Suprapubic skin (tissue), 4 donors: ENCODE results near the gene NFIB. TPM values are rescaled to one million over a fixed set of nuclear protein-coding genes. Genes with fewer than 3 reads are reported as not detected.

Experiments used
- DNase-seq, 2 donors: peaks; one replicate each; pipeline ENCODE4 v3.0.0-alpha.2; 2019; ENCODE audit warnings: low spot score in 2 of 2
- H3K27ac ChIP-seq: fragments of 200-600 bp; sonication (generic); one replicate; pipeline ENCODE4 v1.5.1; 2019
- H3K27me3 ChIP-seq: fragments of 200-600 bp; sonication (generic); one replicate; pipeline ENCODE4 v1.5.1; 2019
- H3K36me3 ChIP-seq: fragments of 200-600 bp; sonication (generic); one replicate; pipeline ENCODE4 v1.5.1; 2019
- H3K4me1 ChIP-seq: fragments of 200-600 bp; sonication (generic); one replicate; pipeline ENCODE4 v1.5.1; 2019
- H3K4me3 ChIP-seq: fragments of 200-600 bp; sonication (generic); one replicate; pipeline ENCODE4 v1.5.1; 2019; ENCODE audit warnings: mild to moderate bottlenecking
- H3K9me3 ChIP-seq: fragments of 200-600 bp; sonication (generic); one replicate; pipeline ENCODE4 v1.5.1; 2019
- EP300 ChIP-seq: sonication (generic); formaldehyde crosslinking; IDR thresholded peaks from one replicate; pipeline ENCODE4 v1.6.1; 2017; ENCODE audit warnings: antibody characterized with exemption
- POLR2A ChIP-seq, 2 donors: fragments of 450-650 bp; IDR thresholded peaks; one replicate each; pipeline ENCODE4 v1.6.1; 2017; ENCODE audit warnings: antibody characterized with exemption in 2 of 2, mild to moderate bottlenecking in 2 of 2, moderate library complexity in 2 of 2
- POLR2AphosphoS5 ChIP-seq, 3 donors: sonication (generic); formaldehyde crosslinking; IDR thresholded peaks; one replicate each; pipeline ENCODE4 v1.6.1; 2017; ENCODE audit warnings: antibody characterized with exemption in 3 of 3
- WGBS: methylation state at CpG from one replicate; pipeline ENCODE4 v1.1.5; 2018; 5-methylcytosine and 5-hydroxymethylcytosine counted together
- total RNA-seq, 4 donors: library from RNA; depleted of rRNA; stranded (reverse); fragments of >200 nt; gene quantifications; one replicate each; pipeline ENCODE4 v1.1.0, GENCODE V29; 2016
- TF ChIP-seq, protein P1 (sequence below), 2 donors: fragments of 200-600 bp in 1 of 2; fragments of 450-650 bp in 1 of 2; sonication (generic) in 1 of 2; IDR thresholded peaks; one replicate each; pipeline ENCODE4 v1.5.1; 2016 to 2019; ENCODE audit warnings: antibody characterized with exemption in 2 of 2, mild to moderate bottlenecking in 1 of 2, moderate library complexity in 1 of 2

NFIB gene
- total RNA-seq, 4 donors from 2014 or later, result 90.4 to 204 (median 112) TPM

DNA sequence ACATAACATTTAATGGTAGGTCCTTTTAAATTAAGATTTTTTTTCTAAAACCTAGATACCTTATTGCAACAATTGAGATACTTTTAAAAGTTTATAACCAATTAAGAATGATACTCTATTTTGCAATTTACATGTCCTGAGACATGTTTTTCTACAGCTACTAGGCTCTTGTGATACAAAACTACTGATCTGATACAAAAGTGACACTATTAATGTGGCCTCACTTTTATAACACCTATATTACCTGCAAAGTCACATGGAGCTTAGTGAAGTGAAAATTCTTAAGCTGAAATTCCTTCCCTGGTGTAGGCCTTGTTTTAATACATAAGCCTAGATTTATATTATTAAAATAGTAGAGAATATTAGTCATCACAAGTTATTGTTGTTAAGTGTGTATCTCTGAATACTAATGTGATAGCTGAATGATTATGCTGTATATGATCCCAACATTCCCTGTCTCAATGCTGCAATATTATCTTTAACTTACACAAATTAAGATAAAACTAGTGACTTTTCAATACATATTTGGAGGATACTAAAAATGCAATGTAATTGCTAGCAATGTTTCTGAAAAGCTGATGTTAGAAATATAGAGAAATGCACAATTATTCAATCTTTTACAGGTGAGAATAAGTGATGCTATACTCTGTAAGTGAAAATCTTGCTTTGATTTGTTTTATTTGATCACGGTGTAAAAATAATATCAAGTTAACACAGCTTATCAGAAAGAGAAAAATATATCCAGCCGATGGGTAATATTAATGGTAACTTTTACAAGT, 2.6 kb downstream of the NFIB start:
- Histone ChIP-seq H3K36me3 (no peaks in the 10 kb centered on the region), H3K4me3 (peak overlapping the region; percentile 71), H3K4me1 (peaks cover 37% of the 10 kb centered on the region), H3K27ac (peak overlapping the region; percentile 98), H3K9me3 (no peaks in the 10 kb centered on the region), H3K27me3 (no peaks in the 10 kb centered on the region)
- DNase-seq, result no peak
- 35% methylated on average over 2 of the region's 2 CpGs for WGBS
- TF ChIP-seq EP300 (no peak), POLR2AphosphoS5 (IDR thresholded peaks at IDR 0.05) (no peak), POLR2A (IDR thresholded peaks at IDR 0.05) (no peak)
- TF ChIP-seq, protein P1, sequence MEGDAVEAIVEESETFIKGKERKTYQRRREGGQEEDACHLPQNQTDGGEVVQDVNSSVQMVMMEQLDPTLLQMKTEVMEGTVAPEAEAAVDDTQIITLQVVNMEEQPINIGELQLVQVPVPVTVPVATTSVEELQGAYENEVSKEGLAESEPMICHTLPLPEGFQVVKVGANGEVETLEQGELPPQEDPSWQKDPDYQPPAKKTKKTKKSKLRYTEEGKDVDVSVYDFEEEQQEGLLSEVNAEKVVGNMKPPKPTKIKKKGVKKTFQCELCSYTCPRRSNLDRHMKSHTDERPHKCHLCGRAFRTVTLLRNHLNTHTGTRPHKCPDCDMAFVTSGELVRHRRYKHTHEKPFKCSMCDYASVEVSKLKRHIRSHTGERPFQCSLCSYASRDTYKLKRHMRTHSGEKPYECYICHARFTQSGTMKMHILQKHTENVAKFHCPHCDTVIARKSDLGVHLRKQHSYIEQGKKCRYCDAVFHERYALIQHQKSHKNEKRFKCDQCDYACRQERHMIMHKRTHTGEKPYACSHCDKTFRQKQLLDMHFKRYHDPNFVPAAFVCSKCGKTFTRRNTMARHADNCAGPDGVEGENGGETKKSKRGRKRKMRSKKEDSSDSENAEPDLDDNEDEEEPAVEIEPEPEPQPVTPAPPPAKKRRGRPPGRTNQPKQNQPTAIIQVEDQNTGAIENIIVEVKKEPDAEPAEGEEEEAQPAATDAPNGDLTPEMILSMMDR (IDR thresholded peaks at IDR 0.05), result no peak

DNA sequence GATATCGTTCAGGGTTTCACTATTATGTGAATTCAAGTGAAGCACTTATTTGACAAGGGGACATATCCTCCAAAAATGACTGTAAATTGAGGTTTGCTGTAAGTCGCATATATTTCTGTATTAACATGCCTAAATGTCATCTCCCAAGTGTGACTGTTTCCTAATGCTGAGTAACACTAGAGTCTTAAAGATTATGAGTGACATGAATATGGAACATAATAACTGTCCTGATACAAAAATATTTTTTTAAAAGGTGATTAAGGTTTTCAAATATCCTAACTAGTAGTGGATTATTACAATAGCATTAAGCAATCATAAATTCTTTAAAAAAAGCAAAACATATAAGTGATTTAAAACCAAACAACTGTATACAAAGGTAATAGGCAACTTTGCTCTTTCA, 3.6 kb downstream of the NFIB start:
- H3K4me3 ChIP-seq, result peak overlapping the region; percentile 71

DNA sequence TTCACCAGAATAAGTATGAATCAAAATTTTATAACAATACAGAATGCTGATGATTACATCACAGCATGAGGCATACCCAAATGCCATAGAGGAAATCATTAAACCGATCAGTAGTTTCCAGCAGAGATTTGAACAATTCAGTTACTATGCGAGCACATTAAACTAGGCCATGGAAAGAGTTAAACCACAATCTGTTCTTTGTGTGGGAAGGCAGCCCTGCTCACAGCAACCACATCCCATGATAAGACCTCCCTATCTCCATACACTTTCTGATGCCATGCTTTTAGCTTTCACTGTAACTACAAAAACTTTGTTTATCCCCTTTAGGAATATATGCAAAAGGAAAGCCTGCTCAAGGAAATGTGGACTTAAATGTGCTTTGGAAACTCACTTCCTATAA, 4.5 kb downstream of the NFIB start:
- TF ChIP-seq POLR2A (IDR thresholded peaks at IDR 0.05), result no peak
- no peak for TF ChIP-seq EP300
- TF ChIP-seq, protein P1 (IDR thresholded peaks at IDR 0.05), result no peak
- no peak for TF ChIP-seq POLR2AphosphoS5 (IDR thresholded peaks at IDR 0.05)
- 24% methylated on average over 2 of the region's 2 CpGs for WGBS
- Histone ChIP-seq H3K36me3 (no peaks in the 10 kb centered on the region), H3K9me3 (no peaks in the 10 kb centered on the region), H3K27me3 (no peaks in the 10 kb centered on the region), H3K4me1 (peaks cover 39% of the 10 kb centered on the region), H3K27ac (peak overlapping the region; percentile 25), H3K4me3 (peak overlapping the region; percentile 71)
- no peak for DNase-seq

More for the DNA sequence above, 3.6 kb downstream of the NFIB start:
- no peaks in the 10 kb centered on the region for H3K36me3 ChIP-seq
- no peak for DNase-seq
- WGBS, result 22% methylated on average over 2 of the region's 2 CpGs
- no peaks in the 10 kb centered on the region for H3K27me3 ChIP-seq
- peaks cover 35% of the 10 kb centered on the region for H3K4me1 ChIP-seq
- TF ChIP-seq POLR2AphosphoS5 (IDR thresholded peaks at IDR 0.05) (no peak), POLR2A (IDR thresholded peaks at IDR 0.05) (no peak), EP300 (no peak)
- TF ChIP-seq, protein P1 (IDR thresholded peaks at IDR 0.05), result no peak
- H3K9me3 ChIP-seq, result no peaks in the 10 kb centered on the region
- peak overlapping the region; percentile 25 for H3K27ac ChIP-seq

GRCh38 chr9:14308853-14309145, 5.1 kb downstream of the NFIB start:
- H3K9me3 ChIP-seq, result no peaks in the 10 kb centered on the region
- H3K27ac ChIP-seq, result peak overlapping the region; percentile 25
- TF ChIP-seq EP300 (no peak), POLR2A (IDR thresholded peaks at IDR 0.05) (no peak), POLR2AphosphoS5 (IDR thresholded peaks at IDR 0.05) (no peak)
- TF ChIP-seq, protein P1 (IDR thresholded peaks at IDR 0.05), result no peak
- H3K27me3 ChIP-seq, result no peaks in the 10 kb centered on the region
- no peaks in the 10 kb centered on the region for H3K36me3 ChIP-seq
- peaks cover 42% of the 10 kb centered on the region for H3K4me1 ChIP-seq
- peak overlapping the region; percentile 71 for H3K4me3 ChIP-seq
- DNase-seq, result no peak
- whole genome bisulfite sequencing, result 35% methylated on average over 6 of the region's 6 CpGs

DNA sequence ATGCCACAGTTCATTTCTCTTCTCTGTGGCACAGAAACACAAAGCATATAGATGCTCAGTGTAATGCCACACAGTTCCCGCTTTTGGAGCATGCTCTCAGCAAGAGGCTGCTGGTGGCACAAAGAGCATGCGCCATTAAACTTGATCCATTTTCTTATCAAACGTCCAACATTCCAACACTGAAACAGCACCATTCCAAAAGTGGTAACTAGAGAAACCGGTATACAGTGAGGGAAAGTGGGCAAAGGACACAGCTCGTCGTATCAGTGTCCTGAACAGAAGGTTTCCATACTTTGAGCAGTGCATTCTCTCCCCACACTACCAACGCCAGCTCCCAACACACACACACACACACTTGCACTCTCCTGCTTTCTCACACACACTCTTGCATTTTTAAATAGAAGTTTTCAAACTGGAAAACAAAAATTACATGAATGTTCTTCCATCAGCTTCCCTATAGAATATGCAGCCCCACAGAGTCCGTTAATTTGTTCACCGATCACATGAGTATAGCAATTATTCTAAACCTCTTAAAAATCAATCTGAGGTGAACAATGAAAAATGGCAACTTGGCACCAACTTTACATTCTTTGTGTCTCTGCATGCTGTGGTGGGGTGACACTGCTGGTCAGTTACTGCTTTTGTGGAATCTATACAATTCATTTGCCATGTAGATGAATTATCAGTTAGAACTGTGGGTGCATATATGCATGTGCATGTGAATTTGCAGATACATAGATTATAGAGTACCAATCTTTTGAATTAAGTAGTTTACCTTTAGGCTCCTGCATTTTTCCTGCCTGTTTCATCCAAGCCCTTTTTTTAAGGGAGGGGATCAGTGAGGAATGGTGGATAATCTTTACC, 5.7 kb downstream of the NFIB start:
- WGBS, result 46% methylated on average over 9 of the region's 9 CpGs
- H3K4me1 ChIP-seq, result peaks cover 47% of the 10 kb centered on the region
- TF ChIP-seq EP300 (no peak), POLR2AphosphoS5 (IDR thresholded peaks at IDR 0.05) (no peak), POLR2A (IDR thresholded peaks at IDR 0.05) (no peak)
- TF ChIP-seq, protein P1 (IDR thresholded peaks at IDR 0.05), result no peak
- peak overlapping the region; percentile 71 for H3K4me3 ChIP-seq
- H3K36me3 ChIP-seq, result no peaks in the 10 kb centered on the region
- DNase-seq, result no peak
- peak overlapping the region; percentile 25 for H3K27ac ChIP-seq
- no peaks in the 10 kb centered on the region for H3K9me3 ChIP-seq
- H3K27me3 ChIP-seq, result no peaks in the 10 kb centered on the region
